ENCODE results near the gene PTPRT.

- no peak for TF ChIP-seq ATF3 (IDR thresholded peaks at IDR 0.05)
- TF ChIP-seq, protein P1, sequence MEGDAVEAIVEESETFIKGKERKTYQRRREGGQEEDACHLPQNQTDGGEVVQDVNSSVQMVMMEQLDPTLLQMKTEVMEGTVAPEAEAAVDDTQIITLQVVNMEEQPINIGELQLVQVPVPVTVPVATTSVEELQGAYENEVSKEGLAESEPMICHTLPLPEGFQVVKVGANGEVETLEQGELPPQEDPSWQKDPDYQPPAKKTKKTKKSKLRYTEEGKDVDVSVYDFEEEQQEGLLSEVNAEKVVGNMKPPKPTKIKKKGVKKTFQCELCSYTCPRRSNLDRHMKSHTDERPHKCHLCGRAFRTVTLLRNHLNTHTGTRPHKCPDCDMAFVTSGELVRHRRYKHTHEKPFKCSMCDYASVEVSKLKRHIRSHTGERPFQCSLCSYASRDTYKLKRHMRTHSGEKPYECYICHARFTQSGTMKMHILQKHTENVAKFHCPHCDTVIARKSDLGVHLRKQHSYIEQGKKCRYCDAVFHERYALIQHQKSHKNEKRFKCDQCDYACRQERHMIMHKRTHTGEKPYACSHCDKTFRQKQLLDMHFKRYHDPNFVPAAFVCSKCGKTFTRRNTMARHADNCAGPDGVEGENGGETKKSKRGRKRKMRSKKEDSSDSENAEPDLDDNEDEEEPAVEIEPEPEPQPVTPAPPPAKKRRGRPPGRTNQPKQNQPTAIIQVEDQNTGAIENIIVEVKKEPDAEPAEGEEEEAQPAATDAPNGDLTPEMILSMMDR (IDR thresholded peaks at IDR 0.05; ENCODE audit: low read depth, low read length, missing input control) = no peak
- TF ChIP-seq REST (IDR thresholded peaks at IDR 0.05) = no peak
- TF ChIP-seq TAF1 (conservative IDR thresholded peaks at IDR 0.05) = no peak
- TF ChIP-seq JUND (IDR thresholded peaks at IDR 0.05) = no peak
- no peak for TF ChIP-seq MAX (IDR thresholded peaks at IDR 0.05)
Measured at GRCh38 chr20:42352096-42352495, 837.6 kb downstream of the PTPRT start.

All from liver (tissue), 3 donors.